ENCODE data around the gene HDAC4. TPM values are rescaled to one million over a fixed set of nuclear protein-coding genes. Genes with fewer than 3 reads are reported as not detected.

The HDAC4 gene
- total RNA-seq, 1 experiment from 2014 or later, result 44.4 TPM

- TF ChIP-seq MLX (CRISPR knock-in tag; IDR thresholded peaks at IDR 0.05) (no peak), ZMAT4 (CRISPR knock-in tag; IDR thresholded peaks at IDR 0.05) (no peak), AR (CRISPR knock-in tag; IDR thresholded peaks at IDR 0.05) (no peak), ZNF138 (CRISPR knock-in tag; conservative IDR thresholded peaks at IDR 0.05) (no peak), ZNF317 (CRISPR knock-in tag; IDR thresholded peaks at IDR 0.05; ENCODE audit: borderline replicate concordance, low read depth) (no peak), ZNF396 (CRISPR knock-in tag; IDR thresholded peaks at IDR 0.05; ENCODE audit: borderline replicate concordance) (no peak), MAX (CRISPR knock-in tag; IDR thresholded peaks at IDR 0.05) (no peak), RELA (CRISPR knock-in tag; IDR thresholded peaks at IDR 0.05; ENCODE audit: borderline replicate concordance) (no peak)
Observed at GRCh38 chr2:239378918-239379640, 21.7 kb downstream of the HDAC4 start (continued).

GRCh38 chr2:239378021-239378917 lies 22.6 kb downstream of the HDAC4 start:
- CTCF ChIA-PET, result no interaction called here
- ATAC-seq, result no peak
- POLR2A ChIA-PET, result no interaction called here
- Mint-ChIP-seq H3K27me3 (ENCODE audit: low read depth) (no peaks in the 10 kb centered on the region), H3K27ac (peak overlapping the region; percentile 57; the same call in 1 of the 2 replicates), H3K9me3 (no peaks in the 10 kb centered on the region), H3K4me1 (peaks cover 39% of the 10 kb centered on the region), H3K4me3 (no peak overlapping the region), H3K36me3 (no peaks in the 10 kb centered on the region)
- no peak for DNase-seq (ENCODE audit: low spot score)
- TF ChIP-seq ATF6 (CRISPR knock-in tag; IDR thresholded peaks at IDR 0.05) (no peak), CREB1 (CRISPR knock-in tag; IDR thresholded peaks at IDR 0.05) (no peak), ZNF121 (CRISPR knock-in tag; IDR thresholded peaks at IDR 0.05) (no peak), NR3C1 (CRISPR knock-in tag; conservative IDR thresholded peaks at IDR 0.05; ENCODE audit: low read depth) (no peak), E2F5 (CRISPR knock-in tag; IDR thresholded peaks at IDR 0.05) (no peak), ZNF138 (CRISPR knock-in tag; conservative IDR thresholded peaks at IDR 0.05) (no peak), PRDM15 (CRISPR knock-in tag; IDR thresholded peaks at IDR 0.05) (no peak), IRF1 (CRISPR knock-in tag; IDR thresholded peaks at IDR 0.05) (no peak), ZNF532 (CRISPR knock-in tag; IDR thresholded peaks at IDR 0.05; ENCODE audit: borderline replicate concordance) (no peak)

Measured in WTC11 (cell line).